ENCODE results near the gene FRS2. TPM values are rescaled to one million over a fixed set of nuclear protein-coding genes. Genes with fewer than 3 reads are reported as not detected.

FRS2 gene
- total RNA-seq, 1 experiment from 2014 or later, result 33.7 TPM

DNA sequence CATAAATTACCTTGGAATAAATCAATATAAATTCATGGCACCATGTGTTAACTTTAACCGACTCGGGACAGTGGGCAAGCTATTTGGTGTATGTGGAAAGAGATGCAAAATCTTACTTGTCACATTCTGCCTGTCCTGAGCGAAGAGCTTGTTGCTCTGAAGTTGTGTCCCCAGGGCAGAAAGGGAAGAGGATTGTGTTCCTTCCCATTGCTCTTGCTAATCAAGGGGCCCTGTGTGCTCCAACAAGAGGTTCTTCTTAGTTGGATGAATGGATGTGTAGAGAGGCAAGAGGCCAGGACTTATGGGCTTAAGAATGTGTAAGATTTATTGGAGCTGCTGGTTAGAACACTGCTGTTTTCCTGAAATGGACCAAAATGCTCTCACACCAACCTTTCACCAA is 36.5 kb upstream of the FRS2 start:
- Histone ChIP-seq H2BK5ac (ENCODE audit: insufficient read length, low read length) (no peak overlapping the region), H4K91ac (ENCODE audit: insufficient read length, low read depth, low read length) (no peak overlapping the region), H4K20me1 (ENCODE audit: control insufficient read depth, insufficient read depth, insufficient read length) (peaks cover 1% of the 10 kb centered on the region), H2AFZ (ENCODE audit: low read length) (no peak overlapping the region), H3K79me2 (ENCODE audit: insufficient read depth, low read length) (no peaks in the 10 kb centered on the region), H3K14ac (ENCODE audit: insufficient read depth, low read length) (no peak overlapping the region), H3K4me2 (ENCODE audit: insufficient read depth, insufficient read length, low read length) (no peak overlapping the region), H4K5ac (ENCODE audit: insufficient read length, low read depth, low read length) (no peak overlapping the region), H3T11ph (ENCODE audit: low read length) (no peak overlapping the region), H4K8ac (replicated peaks; ENCODE audit: insufficient read length, low read depth, low read length) (no peak overlapping the region), H2BK12ac (ENCODE audit: insufficient read length, low read depth, low read length) (no peak overlapping the region), H3K9me3 (ENCODE audit: control insufficient read depth, low read depth, low read length) (no peaks in the 10 kb centered on the region), H3K56ac (ENCODE audit: insufficient read length, low read depth, low read length) (no peak overlapping the region), H2BK20ac (ENCODE audit: low read depth, low read length, poor library complexity, severe bottlenecking) (no peak overlapping the region), H3K23me2 (ENCODE audit: insufficient read length, low read depth, low read length, poor library complexity, severe bottlenecking) (no peaks in the 10 kb centered on the region), H3K18ac (ENCODE audit: insufficient read length, low read depth, low read length) (no peak overlapping the region), H2AK5ac (ENCODE audit: insufficient read length, low read length) (no peak overlapping the region), H2BK15ac (ENCODE audit: low read depth, low read length) (no peak overlapping the region), H3K27me3 (ENCODE audit: insufficient read depth, low read length) (no peaks in the 10 kb centered on the region), H3K23ac (ENCODE audit: insufficient read length, low read depth, low read length) (no peak overlapping the region), H3K9ac (ENCODE audit: extremely low read depth, insufficient read length, low read length) (no peak overlapping the region), H2BK120ac (ENCODE audit: low read depth, low read length, poor library complexity, severe bottlenecking) (no peak overlapping the region), H3K27ac (ENCODE audit: insufficient read length, low read depth, low read length) (no peak overlapping the region), H3K79me1 (ENCODE audit: insufficient read depth, low read depth, low read length, poor library complexity, severe bottlenecking) (no peaks in the 10 kb centered on the region), H3K4ac (ENCODE audit: low read depth, low read length) (no peak overlapping the region), H3K4me1 (ENCODE audit: insufficient read depth, low read length) (no peaks in the 10 kb centered on the region)
- H3K4me1 Mint-ChIP-seq, result peaks cover 0 to 7% of the 10 kb centered on the region in 2 experiments; a peak in 2 of 4 replicates
- no peak overlapping the region for H3K4me3 Mint-ChIP-seq
- no peaks in the 10 kb centered on the region; a peak in 1 of 5 replicates for H3K9me3 Mint-ChIP-seq
- no peaks in the 10 kb centered on the region; a peak in 1 of 7 replicates for H3K36me3 Mint-ChIP-seq (ENCODE audit: insufficient read depth in 1 of 3, low read depth in 3 of 3)
- H3K27me3 Mint-ChIP-seq (ENCODE audit: low read depth), result no peaks in the 10 kb centered on the region
- no CpG with 5 or more reads among the region's 3 CpGs for WGBS (ENCODE audit: extremely low coverage, insufficient read length, low lambda C conversion rate)
- no peak for DNase-seq
- H3K27ac Mint-ChIP-seq, result no peak overlapping the region
- no peak for TF ChIP-seq CTCF (conservative IDR thresholded peaks at IDR 0.05)
